ENCODE data around the gene PLCB4. TPM values are rescaled to one million over a fixed set of nuclear protein-coding genes. Genes with fewer than 3 reads are reported as not detected.

PLCB4 gene
- total RNA-seq, 1 experiment from 2014 or later: 10.1 TPM

- WGBS (ENCODE audit: extremely low coverage, insufficient read length, low lambda C conversion rate): no CpG with 5 or more reads among the region's 1 CpG
- Histone ChIP-seq H2BK20ac (ENCODE audit: low read depth, low read length, poor library complexity, severe bottlenecking) (no peak overlapping the region), H2AFZ (ENCODE audit: low read length) (no peak overlapping the region), H3K9ac (ENCODE audit: extremely low read depth, insufficient read length, low read length) (no peak overlapping the region), H4K20me1 (ENCODE audit: control insufficient read depth, insufficient read depth, insufficient read length) (no peaks in the 10 kb centered on the region), H3K79me1 (ENCODE audit: insufficient read depth, low read depth, low read length, poor library complexity, severe bottlenecking) (no peaks in the 10 kb centered on the region), H2BK12ac (ENCODE audit: insufficient read length, low read depth, low read length) (no peak overlapping the region), H2BK15ac (ENCODE audit: low read depth, low read length) (no peak overlapping the region), H2BK120ac (ENCODE audit: low read depth, low read length, poor library complexity, severe bottlenecking) (no peak overlapping the region), H3K56ac (ENCODE audit: insufficient read length, low read depth, low read length) (no peak overlapping the region), H3T11ph (ENCODE audit: low read length) (no peak overlapping the region), H3K14ac (ENCODE audit: insufficient read depth, low read length) (no peak overlapping the region), H4K5ac (ENCODE audit: insufficient read length, low read depth, low read length) (no peak overlapping the region), H3K4ac (ENCODE audit: low read depth, low read length) (no peak overlapping the region), H3K4me2 (ENCODE audit: insufficient read depth, insufficient read length, low read length) (no peak overlapping the region), H3K23me2 (ENCODE audit: insufficient read length, low read depth, low read length, poor library complexity, severe bottlenecking) (no peaks in the 10 kb centered on the region), H4K91ac (ENCODE audit: insufficient read length, low read depth, low read length) (no peak overlapping the region), H2BK5ac (ENCODE audit: insufficient read length, low read length) (no peak overlapping the region), H3K27ac (ENCODE audit: insufficient read length, low read depth, low read length) (no peak overlapping the region), H2AK5ac (ENCODE audit: insufficient read length, low read length) (no peak overlapping the region), H3K18ac (ENCODE audit: insufficient read length, low read depth, low read length) (no peak overlapping the region), H3K9me3 (ENCODE audit: control insufficient read depth, low read depth, low read length) (no peaks in the 10 kb centered on the region), H3K27me3 (ENCODE audit: insufficient read depth, low read length) (no peaks in the 10 kb centered on the region), H3K4me1 (ENCODE audit: insufficient read depth, low read length) (no peaks in the 10 kb centered on the region), H3K23ac (ENCODE audit: insufficient read length, low read depth, low read length) (no peak overlapping the region), H4K8ac (replicated peaks; ENCODE audit: insufficient read length, low read depth, low read length) (no peak overlapping the region), H3K79me2 (ENCODE audit: insufficient read depth, low read length) (no peaks in the 10 kb centered on the region)
- no peak for DNase-seq
- TF ChIP-seq CTCF (conservative IDR thresholded peaks at IDR 0.05): no peak
- Mint-ChIP-seq H3K4me1 (no peaks in the 10 kb centered on the region), H3K9me3 (no peaks in the 10 kb centered on the region), H3K36me3 (ENCODE audit: insufficient read depth in 1 of 3, low read depth in 3 of 3) (no peaks in the 10 kb centered on the region), H3K27ac (no peak overlapping the region), H3K27me3 (ENCODE audit: low read depth) (no peaks in the 10 kb centered on the region), H3K4me3 (no peak overlapping the region)
Measured at GRCh38 chr20:9287826-9288225, 218.9 kb downstream of the PLCB4 start.
